Measurements from ENCODE around the gene RGS4.

Gene RGS4

GRCh38 chr1:163069142-163069541 is at the start of gene RGS4:
Gene RGS4 (plus strand): TSS chr1:163069361. CDS start chr1:163069485, 124 bp downstream.
- no peak for DNase-seq

GRCh38 chr1:163022129-163022528 is 47.0 kb upstream of the RGS4 start:
- no peak for DNase-seq

- DNase-seq = no peak
Observed at GRCh38 chr1:163027610-163028009, 41.6 kb upstream of the RGS4 start.

GRCh38 chr1:163029901-163030300 is 39.3 kb upstream of the RGS4 start:
- DNase-seq = no peak

- peak; percentile 47 for DNase-seq
Observed at GRCh38 chr1:163035446-163036249, 33.5 kb upstream of the RGS4 start.

- no peak for DNase-seq
Observed at GRCh38 chr1:163036671-163037070, 32.5 kb upstream of the RGS4 start.

GRCh38 chr1:163038928-163039706 is 30.0 kb upstream of the RGS4 start:
- no peak for DNase-seq

GRCh38 chr1:163039707-163040093 is 29.5 kb upstream of the RGS4 start:
- DNase-seq = no peak

GRCh38 chr1:163046071-163046470 is 23.1 kb upstream of the RGS4 start:
- no peak for DNase-seq

GRCh38 chr1:163047951-163048659 is 21.1 kb upstream of the RGS4 start:
- no peak for DNase-seq

GRCh38 chr1:163048869-163049268 is 20.3 kb upstream of the RGS4 start:
- DNase-seq = no peak

GRCh38 chr1:163049296-163049695 is 19.9 kb upstream of the RGS4 start:
- no peak for DNase-seq

- DNase-seq = no peak
Observed at GRCh38 chr1:163050496-163050895, 18.7 kb upstream of the RGS4 start.

- peak; percentile 57 for DNase-seq
Observed at GRCh38 chr1:163054181-163054591, 15.0 kb upstream of the RGS4 start.

- peak; percentile 75 for DNase-seq
Observed at GRCh38 chr1:163055005-163055404, 14.2 kb upstream of the RGS4 start.

- peak; percentile 97 for DNase-seq
Observed at GRCh38 chr1:163055531-163055930, 13.6 kb upstream of the RGS4 start.

- peak; percentile 59 for DNase-seq
Observed at GRCh38 chr1:163056831-163057230, 12.3 kb upstream of the RGS4 start.

GRCh38 chr1:163060343-163061007 is 8.7 kb upstream of the RGS4 start:
- DNase-seq = no peak

- DNase-seq = no peak
Observed at GRCh38 chr1:163063143-163063542, 6.0 kb upstream of the RGS4 start.

- DNase-seq = no peak
Observed at GRCh38 chr1:163063610-163064009, 5.6 kb upstream of the RGS4 start.

- no peak for DNase-seq
Observed at GRCh38 chr1:163066168-163066567, 3.0 kb upstream of the RGS4 start.

GRCh38 chr1:163066686-163067085 is 2.5 kb upstream of the RGS4 start:
- DNase-seq = no peak

GRCh38 chr1:163068716-163069115 is 445 bp upstream of the RGS4 start:
- DNase-seq = no peak
